Muscle of leg (tissue), 11 donors: Measurements from ENCODE around the gene ZZZ3. TPM values are rescaled to one million over a fixed set of nuclear protein-coding genes. Genes with fewer than 3 reads are reported as not detected.
"Not testable (repeated sequence)": the region's sequence is repeated elsewhere in the genome, so short reads cannot be mapped to it uniquely, and the experiment has no call there.

Source experiments
- DNase-seq: peaks from one replicate; pipeline ENCODE4 v3.0.0; 2013
- H3K27ac ChIP-seq: one replicate; pipeline ENCODE4 v1.5.1; 2013; ENCODE audit warnings: mild to moderate bottlenecking, low read length, control low read depth
- H3K27me3 ChIP-seq: one replicate; pipeline ENCODE4 v1.6.1; 2013; ENCODE audit warnings: low read length; ENCODE audit not compliant: control insufficient read depth, insufficient read depth
- H3K36me3 ChIP-seq: one replicate; pipeline ENCODE4 v1.6.1; 2013; ENCODE audit warnings: low read length; ENCODE audit not compliant: control insufficient read depth, insufficient read depth
- H3K4me1 ChIP-seq: one replicate; pipeline ENCODE4 v1.6.1; 2013; ENCODE audit warnings: low read length; ENCODE audit not compliant: control insufficient read depth, insufficient read depth
- H3K4me3 ChIP-seq: one replicate; pipeline ENCODE4 v1.5.1; 2013; ENCODE audit warnings: low read length, control low read depth
- H3K9me3 ChIP-seq: replicated peaks from 2 replicates; pipeline ENCODE4 v1.6.1; 2013; ENCODE audit warnings: low read depth, low read length; ENCODE audit not compliant: control insufficient read depth
- WGBS: methylation state at CpG from one replicate; pipeline ENCODE4 v1.1.5; 2013; ENCODE audit warnings: missing lambda C conversion rate; ENCODE audit not compliant: insufficient coverage; 5-methylcytosine and 5-hydroxymethylcytosine counted together
- polyA plus RNA-seq, 8 donors: library from polyadenylated mRNA; unstranded; fragments of 120-200 nt; gene quantifications; one replicate each; pipeline versions ENCODE4 v1.2.1 to v1.2.3, GENCODE V29; 2013; ENCODE audit warnings: inconsistent platforms in 1 of 8, low replicate concordance in 1 of 8; ENCODE audit not compliant: insufficient read length in 8 of 8, insufficient read depth in 1 of 8
- total RNA-seq: library from RNA; stranded (reverse); fragments of 120-200 nt; gene quantifications from one replicate; pipeline ENCODE4 v1.2.4, GENCODE V29; 2013

Gene ZZZ3
- total and polyA plus RNA-seq, 9 donors: 23.5 to 56.8 (median 30.8) TPM

GRCh38 chr1:77652970-77653516, 29.4 kb downstream of the ZZZ3 start:
- no peak overlapping the region for H3K4me3 ChIP-seq
- no peaks in the 10 kb centered on the region for H3K27me3 ChIP-seq
- peaks cover 20% of the 10 kb centered on the region for H3K9me3 ChIP-seq
- WGBS: 58% methylated on average over 1 of the region's 6 CpGs
- no peaks in the 10 kb centered on the region for H3K36me3 ChIP-seq
- DNase-seq: no peak
- peak overlapping the region; percentile 55 for H3K27ac ChIP-seq
- peaks cover 5% of the 10 kb centered on the region for H3K4me1 ChIP-seq

- no peak overlapping the region for H3K4me3 ChIP-seq
- H3K4me1 ChIP-seq: peaks cover 5% of the 10 kb centered on the region
- H3K27ac ChIP-seq: peak overlapping the region; percentile 55
- peaks cover 26% of the 10 kb centered on the region for H3K9me3 ChIP-seq
- H3K36me3 ChIP-seq: no peaks in the 10 kb centered on the region
- no peaks in the 10 kb centered on the region for H3K27me3 ChIP-seq
- peak; percentile 75 for DNase-seq
Measured at GRCh38 chr1:77652268-77652667, 30.2 kb downstream of the ZZZ3 start.

- WGBS: no CpG with 5 or more reads among the region's 2 CpGs
- H3K4me3 ChIP-seq: no peak overlapping the region
- DNase-seq: no peak
- no peaks in the 10 kb centered on the region for H3K27me3 ChIP-seq
- peaks cover 26% of the 10 kb centered on the region for H3K9me3 ChIP-seq
- H3K4me1 ChIP-seq: peaks cover 5% of the 10 kb centered on the region
- no peak overlapping the region for H3K27ac ChIP-seq
- H3K36me3 ChIP-seq: peaks cover 5% of the 10 kb centered on the region
Measured at GRCh38 chr1:77649127-77649526, 33.3 kb downstream of the ZZZ3 start.

- peaks cover 26% of the 10 kb centered on the region for H3K9me3 ChIP-seq
- DNase-seq, H3K27ac ChIP-seq, H3K4me1 ChIP-seq, H3K36me3 ChIP-seq, H3K27me3 ChIP-seq, H3K4me3 ChIP-seq: not testable (repeated sequence)
- 96% methylated on average over 4 of the region's 6 CpGs for WGBS
Measured at GRCh38 chr1:77646224-77646623, 36.2 kb downstream of the ZZZ3 start.

GRCh38 chr1:77643456-77643855, 39.0 kb downstream of the ZZZ3 start:
- Histone ChIP-seq H3K4me3 (no peak overlapping the region), H3K4me1 (no peaks in the 10 kb centered on the region), H3K27me3 (no peaks in the 10 kb centered on the region), H3K9me3 (peaks cover 9% of the 10 kb centered on the region), H3K36me3 (peaks cover 5% of the 10 kb centered on the region), H3K27ac (no peak overlapping the region)
- no peak for DNase-seq
- WGBS: no CpG with 5 or more reads among the region's 2 CpGs

- H3K4me1 ChIP-seq: no peaks in the 10 kb centered on the region
- no peaks in the 10 kb centered on the region for H3K27me3 ChIP-seq
- H3K36me3 ChIP-seq: peaks cover 5% of the 10 kb centered on the region
- 85% methylated on average over 2 of the region's 3 CpGs for WGBS
- H3K27ac ChIP-seq: no peak overlapping the region
- H3K9me3 ChIP-seq: peaks cover 5% of the 10 kb centered on the region
- no peak overlapping the region for H3K4me3 ChIP-seq
- no peak for DNase-seq
Measured at GRCh38 chr1:77642941-77643340, 39.5 kb downstream of the ZZZ3 start.

- peaks cover 5% of the 10 kb centered on the region for H3K36me3 ChIP-seq
- H3K4me3 ChIP-seq: no peak overlapping the region
- no peaks in the 10 kb centered on the region for H3K27me3 ChIP-seq
- H3K9me3 ChIP-seq: no peaks in the 10 kb centered on the region
- H3K4me1 ChIP-seq: no peaks in the 10 kb centered on the region
- WGBS: no CpG with 5 or more reads among the region's 5 CpGs
- DNase-seq: no peak
- no peak overlapping the region for H3K27ac ChIP-seq
Measured at GRCh38 chr1:77642196-77642595, 40.3 kb downstream of the ZZZ3 start.

GRCh38 chr1:77639557-77640069, 42.8 kb downstream of the ZZZ3 start:
- no peaks in the 10 kb centered on the region for H3K9me3 ChIP-seq
- no peak overlapping the region for H3K27ac ChIP-seq
- H3K4me1 ChIP-seq: no peaks in the 10 kb centered on the region
- no peaks in the 10 kb centered on the region for H3K27me3 ChIP-seq
- DNase-seq: no peak
- no CpG with 5 or more reads among the region's 4 CpGs for WGBS
- no peak overlapping the region for H3K4me3 ChIP-seq
- peaks cover 4% of the 10 kb centered on the region for H3K36me3 ChIP-seq

DNA sequence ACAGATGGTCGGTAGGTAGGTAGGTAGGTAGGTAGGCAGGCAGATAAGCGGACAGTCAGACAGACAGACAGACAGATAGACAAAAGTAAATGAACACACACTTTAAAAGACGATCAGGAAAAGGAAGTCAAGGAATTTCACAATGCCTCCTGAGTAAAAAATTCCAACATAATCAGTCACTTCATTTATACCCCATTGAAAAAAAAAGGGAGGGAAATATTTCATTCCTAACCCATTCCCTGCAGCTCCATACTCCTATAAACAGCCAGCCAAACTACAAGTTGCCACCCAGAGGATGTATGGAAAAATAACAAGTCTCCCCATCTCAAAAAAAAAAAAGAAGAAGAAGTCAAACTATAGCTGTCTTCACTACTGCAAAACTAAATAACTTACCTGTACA, 43.4 kb downstream of the ZZZ3 start:
- Histone ChIP-seq H3K27ac (no peak overlapping the region), H3K4me3 (no peak overlapping the region), H3K27me3 (no peaks in the 10 kb centered on the region), H3K36me3 (peaks cover 5% of the 10 kb centered on the region), H3K9me3 (no peaks in the 10 kb centered on the region), H3K4me1 (no peaks in the 10 kb centered on the region)
- no CpG with 5 or more reads among the region's 3 CpGs for WGBS
- DNase-seq: no peak

DNA sequence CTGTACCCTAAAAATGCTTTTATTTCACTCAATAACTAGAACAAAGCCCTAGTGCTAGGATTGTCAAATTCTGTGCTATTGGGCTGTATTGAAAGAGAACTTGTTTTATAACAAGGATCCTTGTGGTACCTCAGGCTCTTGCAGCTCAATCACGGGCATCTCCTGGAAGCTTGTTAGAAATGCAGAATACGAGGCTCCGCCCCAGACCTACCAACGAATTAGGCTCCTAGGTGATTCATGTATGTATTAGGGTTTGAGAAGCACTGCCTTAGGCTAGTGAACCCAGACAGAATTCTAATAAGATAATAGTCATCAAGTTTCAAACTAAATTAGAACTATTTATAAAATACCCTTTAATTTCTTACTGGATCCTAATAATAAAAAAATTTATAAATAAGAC, 45.6 kb downstream of the ZZZ3 start:
- no peaks in the 10 kb centered on the region for H3K4me1 ChIP-seq
- no peaks in the 10 kb centered on the region for H3K9me3 ChIP-seq
- 100% methylated on average over 1 of the region's 4 CpGs for WGBS
- no peak overlapping the region for H3K27ac ChIP-seq
- no peak for DNase-seq
- no peaks in the 10 kb centered on the region for H3K27me3 ChIP-seq
- H3K4me3 ChIP-seq: no peak overlapping the region
- peaks cover 18% of the 10 kb centered on the region for H3K36me3 ChIP-seq
